HK-2 (cell line): ENCODE results near the gene FLT3.
A peak's percentile ranks its signal among the peaks of the same experiment; 100 is the strongest.
"Not testable (repeated sequence)": the region's sequence is repeated elsewhere in the genome, so short reads cannot be mapped to it uniquely, and the experiment has no call there.

ENCODE experiments used
- DNase-seq: peaks from one replicate; pipeline ENCODE4 v3.0.0-alpha.2; 2018; ENCODE audit not compliant: unreplicated experiment

The FLT3 gene

DNA sequence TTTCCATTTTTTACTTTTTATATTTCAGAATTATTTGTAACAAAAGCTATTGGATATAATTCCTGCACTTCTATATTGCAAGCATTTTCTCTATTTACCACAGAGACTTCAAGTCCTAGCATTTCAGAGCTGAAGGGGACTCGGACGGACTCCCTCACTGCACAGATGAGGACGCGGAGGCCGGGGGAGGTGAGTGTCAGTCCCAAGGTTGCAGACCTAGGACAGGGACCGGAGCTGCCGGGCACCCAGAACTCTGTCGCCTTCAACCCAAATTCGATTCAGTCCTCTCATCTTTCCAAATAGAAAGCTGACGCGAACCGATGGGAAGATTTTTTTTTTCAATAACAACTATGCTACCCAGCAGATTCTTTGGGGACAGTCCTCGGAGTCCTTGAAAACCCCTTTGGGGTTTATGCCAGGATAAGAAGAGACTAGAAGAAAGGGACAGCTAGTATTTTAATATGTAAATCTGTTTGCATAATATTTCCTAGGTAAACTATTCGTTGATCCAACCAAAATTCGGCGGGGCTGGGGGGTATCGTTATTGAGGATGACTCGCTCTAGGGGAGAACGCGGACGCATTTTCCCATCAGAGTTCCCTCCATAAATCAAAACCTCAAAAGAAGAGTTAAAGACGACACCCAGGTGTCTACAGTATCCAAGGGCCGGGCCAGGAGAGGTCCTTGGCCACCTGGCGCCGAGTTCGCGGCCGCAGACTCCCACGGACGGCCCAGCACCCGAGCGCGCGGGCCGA lies 803 bp downstream of the FLT3 start:
- no peak for DNase-seq

DNA sequence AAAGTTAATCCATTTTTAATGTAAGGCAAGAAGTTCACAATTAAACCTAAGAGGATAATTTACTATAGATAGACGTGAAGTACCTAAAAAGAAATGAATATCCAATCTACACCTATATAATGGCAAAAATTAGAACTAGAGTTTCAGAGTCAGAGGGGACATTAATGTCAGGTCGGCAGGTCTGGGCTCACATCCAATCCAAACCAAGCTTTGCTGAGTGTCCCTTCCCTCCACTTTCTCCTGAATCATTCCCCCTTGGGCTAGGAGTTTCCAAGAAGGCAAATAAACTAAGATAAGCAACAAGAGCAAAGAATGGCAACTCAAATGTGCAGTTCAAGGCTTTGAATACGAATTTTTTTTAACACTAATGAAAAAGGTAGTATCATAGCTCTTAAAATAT lies 2.9 kb downstream of the FLT3 start:
- DNase-seq, result no peak

DNA sequence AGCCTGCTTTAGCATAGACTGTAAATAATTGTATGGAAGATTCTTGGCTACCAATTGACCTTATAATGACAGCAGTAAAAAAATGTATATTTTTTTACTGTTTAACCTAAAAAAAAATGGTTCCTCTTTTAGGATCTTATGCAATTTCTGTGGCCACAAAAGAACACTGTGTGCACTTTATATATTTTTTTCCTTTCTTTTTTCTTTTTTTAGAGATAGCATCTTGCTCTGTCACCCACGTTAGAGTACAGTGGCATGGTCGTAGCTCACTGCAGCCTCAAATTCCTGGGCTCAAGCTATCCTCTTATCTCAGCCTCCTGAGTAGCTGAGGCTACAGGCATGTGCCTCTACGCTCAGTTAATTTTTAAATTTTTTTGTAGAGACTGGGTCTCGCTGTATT lies 6.1 kb downstream of the FLT3 start:
- DNase-seq, result no peak

DNA sequence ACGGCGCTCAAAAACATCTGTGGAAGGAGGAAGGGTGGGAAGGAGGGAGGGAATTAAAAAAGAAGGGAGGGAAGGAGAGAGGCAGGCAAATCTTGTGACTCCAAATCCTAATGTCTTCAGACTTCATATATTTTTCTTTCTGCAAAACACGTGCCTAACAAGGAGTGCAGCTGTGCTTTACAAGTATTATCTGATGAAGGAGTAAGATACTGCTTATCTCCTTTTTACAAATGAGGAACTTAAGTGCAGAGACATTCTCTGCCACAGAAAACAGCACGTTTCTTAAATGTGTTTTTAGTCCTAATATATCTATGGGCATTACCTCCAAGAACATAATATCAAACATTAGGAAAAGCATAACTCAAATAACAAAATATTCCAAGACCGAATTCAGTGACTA lies 6.5 kb downstream of the FLT3 start:
- no peak for DNase-seq

DNA sequence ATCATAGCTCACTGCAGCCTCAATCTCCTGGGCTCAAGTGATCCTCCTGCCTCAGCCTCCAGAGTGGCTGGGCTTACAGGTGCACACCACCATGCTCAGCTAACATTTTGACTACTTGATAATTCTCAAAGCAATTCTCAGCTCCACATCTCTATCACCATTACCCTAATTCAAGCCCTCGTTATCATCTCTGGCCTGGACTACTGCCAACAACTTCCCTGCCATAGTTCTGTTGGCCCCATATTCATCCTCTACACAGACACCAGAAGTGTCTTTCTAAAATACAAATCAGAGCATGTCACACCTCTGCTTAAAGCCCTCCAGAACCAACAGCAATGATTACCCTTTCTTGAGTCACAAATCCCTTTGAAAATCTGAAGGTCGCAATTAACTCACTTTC lies 7.9 kb downstream of the FLT3 start:
- DNase-seq, result no peak

DNA sequence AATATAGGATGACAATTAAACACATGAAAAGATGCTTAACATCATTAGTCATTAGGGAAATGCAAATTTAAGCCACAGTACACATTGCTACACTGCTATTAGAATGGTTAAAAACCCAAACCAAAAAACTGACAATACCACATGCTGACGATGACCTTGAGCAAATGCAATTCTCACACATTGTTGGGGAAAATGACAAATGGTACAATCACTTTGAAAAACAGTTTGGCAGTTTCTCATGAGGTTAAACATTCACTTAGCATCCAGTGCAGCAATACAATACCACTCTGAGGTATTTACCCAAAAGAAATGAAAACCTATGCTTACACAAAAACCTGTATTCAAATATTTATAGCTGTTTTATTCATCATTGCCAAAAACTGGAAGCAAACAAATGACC lies 11.3 kb downstream of the FLT3 start:
- no peak for DNase-seq

DNA sequence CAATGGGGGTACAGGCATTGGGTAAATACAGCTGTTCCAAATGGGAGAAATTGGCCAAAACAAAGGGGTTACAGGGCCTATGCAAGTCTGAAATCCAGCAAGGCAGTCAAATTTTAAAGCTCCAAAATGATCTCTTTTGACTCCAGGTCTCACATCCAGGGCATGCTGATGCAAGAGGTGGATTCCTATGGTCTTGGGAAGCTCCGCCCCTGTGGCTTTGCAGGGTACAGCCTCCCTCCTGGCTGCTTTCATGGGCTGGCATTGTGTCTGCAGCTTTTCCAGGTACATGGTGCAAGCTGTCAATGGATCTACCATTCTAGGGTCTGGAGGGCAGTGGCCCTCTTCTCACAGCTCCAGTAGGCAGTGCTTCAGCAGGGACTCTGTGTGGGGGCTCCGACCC lies 22.6 kb downstream of the FLT3 start:
- DNase-seq, result not testable (repeated sequence)

DNA sequence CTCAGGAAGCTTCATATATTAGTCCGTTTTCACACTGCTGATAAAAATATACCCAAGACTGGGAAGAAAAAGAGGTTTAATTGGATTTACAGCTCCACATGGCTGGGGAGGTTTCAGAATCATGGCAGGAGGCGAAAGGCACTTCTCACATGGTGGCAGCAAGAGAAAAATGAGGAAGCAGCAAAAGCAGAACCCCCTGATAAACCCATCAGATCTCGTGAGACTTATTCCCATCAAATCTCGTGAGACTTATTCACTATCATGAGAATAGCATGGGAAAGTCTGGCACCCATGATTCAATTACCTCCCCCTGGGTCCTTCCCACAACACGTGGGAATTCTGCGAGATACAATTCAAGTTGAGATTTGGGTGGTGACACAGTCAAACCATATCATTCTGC lies 23.1 kb downstream of the FLT3 start:
- DNase-seq, result no peak

DNA sequence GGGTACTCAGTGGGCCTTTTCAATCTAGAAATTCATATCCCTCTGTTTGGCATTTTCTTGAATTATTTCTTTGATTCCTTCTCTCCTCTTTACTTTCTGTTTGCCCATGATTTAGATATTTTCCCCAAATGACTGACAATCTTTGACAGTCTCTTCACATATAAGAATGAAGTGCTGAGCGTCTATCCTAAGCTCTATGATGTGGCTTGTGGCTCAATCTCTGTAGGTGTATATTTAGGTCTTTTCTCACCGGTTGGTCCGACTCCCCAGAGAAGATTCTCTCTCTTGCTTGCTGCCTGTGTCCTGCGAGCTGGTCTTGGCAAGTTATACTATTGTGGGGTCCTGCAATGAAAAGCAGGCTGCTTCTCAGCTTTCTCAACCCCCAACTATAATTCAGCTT lies 29.0 kb downstream of the FLT3 start:
- no peak for DNase-seq

DNA sequence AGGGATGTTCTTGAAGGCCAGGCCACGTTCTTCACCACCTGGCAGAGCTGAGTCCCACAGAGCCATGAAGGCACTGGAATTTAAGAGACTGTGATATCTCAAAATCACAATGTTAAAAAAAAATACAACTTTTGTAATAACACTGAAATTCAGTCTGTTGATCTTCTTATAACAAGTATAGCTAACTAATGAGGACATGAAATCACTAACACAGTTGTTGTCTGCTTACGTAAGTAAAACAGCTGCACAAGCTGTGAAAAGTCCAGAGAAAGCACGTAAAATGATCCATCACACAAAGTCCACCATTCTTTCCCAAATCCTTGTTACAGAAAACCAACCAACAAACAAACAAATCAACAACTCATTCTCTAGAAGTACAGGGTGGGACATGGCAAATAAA lies 32.9 kb downstream of the FLT3 start:
- no peak for DNase-seq

DNA sequence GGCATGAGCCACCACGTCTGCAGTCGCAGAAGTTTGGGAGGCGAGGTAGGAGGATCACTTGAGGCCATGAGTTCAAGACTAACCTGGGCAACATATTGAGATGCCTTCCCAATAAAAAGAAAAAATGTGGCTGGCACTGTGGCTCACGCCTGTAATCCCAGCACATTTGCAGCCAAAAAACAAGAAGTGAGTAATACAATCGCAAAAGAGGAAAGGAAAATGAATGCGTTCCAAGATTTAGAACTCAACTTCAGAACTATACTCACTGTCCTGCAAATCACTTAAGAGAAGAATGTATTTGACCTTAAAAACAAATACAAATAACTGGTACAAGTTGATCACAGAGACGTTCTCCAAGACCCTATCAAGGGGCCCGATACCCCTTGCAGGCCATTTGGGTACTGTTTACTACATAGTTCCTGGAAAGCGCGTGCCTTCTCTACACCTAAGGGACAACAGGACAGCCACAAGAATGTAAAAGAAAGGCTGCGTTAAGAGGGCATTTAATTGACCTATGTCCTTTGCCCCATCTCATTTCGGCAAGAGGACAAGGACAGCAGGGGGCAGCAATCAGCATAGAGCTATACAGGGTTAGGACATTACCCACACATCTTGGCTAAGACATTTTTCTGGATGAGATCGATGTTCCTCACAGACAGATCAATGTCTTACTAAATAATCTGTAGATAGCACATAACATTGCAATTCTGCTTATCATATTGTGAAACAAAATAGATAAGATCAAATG lies 41.3 kb downstream of the FLT3 start:
- DNase-seq, result peak; percentile 2

DNA sequence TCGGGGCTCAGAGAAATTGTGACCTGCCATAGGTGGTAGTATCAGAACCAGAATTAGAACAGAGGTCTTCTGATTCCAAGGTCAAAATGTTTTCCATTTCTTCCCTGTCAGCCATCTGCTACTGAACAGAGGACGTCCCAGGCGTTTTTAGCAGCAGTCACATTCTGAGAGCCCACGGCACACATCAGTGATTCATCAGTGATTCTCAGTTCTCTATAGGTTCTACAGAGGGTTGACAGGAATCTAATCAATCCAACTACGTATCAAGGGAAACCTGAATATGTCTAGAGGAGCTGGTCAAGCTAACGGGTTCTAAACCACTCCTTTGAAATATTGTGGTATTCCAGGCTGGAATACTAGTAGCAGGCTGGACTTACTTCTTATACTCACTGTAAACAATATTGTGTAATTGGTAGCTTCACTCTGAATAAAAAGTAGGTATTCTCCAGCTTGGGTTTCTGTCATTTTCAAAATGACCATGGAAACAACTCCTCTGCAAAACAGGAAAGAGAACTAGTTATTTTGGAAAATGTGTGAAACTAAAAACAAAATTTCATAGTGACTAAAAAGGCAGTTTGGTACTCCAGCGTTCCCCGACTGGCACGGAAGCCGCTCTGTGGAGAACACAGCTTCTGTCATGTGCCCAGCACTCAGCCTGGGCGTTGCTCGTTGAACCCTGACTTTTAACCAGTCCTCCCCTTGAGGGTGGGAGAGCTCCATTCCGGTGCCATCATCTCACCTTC lies 43.2 kb downstream of the FLT3 start:
- DNase-seq, result no peak

DNA sequence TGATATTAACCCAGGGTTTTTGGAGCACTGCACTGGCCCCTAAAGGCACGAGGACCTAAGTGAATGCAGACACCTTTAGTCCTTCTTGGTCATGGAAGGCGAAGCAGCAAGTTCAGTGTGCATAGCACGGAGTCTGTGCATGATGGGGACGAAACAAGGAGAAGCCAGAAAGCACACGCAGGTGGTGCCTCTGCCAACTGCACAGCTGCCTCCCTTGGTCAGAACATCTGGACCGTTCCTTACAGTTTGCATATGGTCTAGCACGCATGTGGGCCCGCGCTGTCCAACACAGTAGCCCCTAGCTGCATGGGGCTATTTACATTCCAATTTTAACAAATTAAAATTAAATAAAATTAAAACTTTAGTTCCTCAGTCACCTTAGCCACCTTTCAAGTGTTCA lies 44.0 kb downstream of the FLT3 start:
- DNase-seq, result no peak

DNA sequence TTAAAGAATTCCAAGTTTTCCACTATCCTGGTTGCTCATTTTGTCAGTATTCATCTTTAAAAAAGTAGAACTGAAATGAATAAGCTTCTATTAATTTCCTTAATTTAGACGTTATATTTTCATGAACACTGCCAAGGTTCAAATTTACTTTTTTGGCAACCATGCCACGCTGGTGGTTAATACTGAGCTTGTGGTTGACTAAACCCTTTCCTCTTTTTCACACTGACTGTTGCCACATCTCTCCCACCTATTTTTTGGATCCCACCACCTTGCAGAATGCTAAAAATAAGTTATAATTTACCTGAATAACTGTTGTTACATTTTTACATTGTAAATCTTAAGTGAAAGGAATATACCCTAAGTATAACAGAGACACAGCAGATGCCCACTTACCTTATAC lies 45.0 kb downstream of the FLT3 start:
- DNase-seq, result no peak

DNA sequence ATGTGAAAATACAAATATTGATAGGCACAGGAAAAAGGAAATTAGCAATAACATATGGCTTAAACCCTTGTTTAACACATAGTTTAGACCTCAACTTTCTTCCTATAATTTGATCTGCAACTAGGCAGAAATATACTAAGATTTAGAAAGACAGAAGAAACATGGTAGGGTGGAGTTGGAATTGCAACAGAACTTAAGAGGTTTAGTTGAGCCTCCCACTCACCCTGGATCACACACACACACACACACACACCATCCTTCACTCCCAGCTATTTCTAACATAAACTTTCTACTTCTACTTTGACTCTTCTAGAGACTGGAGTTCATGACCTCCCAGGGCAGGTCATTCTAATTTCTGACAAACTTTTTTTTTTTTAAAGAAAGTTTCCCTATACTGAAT lies 47.4 kb downstream of the FLT3 start:
- DNase-seq, result no peak

DNA sequence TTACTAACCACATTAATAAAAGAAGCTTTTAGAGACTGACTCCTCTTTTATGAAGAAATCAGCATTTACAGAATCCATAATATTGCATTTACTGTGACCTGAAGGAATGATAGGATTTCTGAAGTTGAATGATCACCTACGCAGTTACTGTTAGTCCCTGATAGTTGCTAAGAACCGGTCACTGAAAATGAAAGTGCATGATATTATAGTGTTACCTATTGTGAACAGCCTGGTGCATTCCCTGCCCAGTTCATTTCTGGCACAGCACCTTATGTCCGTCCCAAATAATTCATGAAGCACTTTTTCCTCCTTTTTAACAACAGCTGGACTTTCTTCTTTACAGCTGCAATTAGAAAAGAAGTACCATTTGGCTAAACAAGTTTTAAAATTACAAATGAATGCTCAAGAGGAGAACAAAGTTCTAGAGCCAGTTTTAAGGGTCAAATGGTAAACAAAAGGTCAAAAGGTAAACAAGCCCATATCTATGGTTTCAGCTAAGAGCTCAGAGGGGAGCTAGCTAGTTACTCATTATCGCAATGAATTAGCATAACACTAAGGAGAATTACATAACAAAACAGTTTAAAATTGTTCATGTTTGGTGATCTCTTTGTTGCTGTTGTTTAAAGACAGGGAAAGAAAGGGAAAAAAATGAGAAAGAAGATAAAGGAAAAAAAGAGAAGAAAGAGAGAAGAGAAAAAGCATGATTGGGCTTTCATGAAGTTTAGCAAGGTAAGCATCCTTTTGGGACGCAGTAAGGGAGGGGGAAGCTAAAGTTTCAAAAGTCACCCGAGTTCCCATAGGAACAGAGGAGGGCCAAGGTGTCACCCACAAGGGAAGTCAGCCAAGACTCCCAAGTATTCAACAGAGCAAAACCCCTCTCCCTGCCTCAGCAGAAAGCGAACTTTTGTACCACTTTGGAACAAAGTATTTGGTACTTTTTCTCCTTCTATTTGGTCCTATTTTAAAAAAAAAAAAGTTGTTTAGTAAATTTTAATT lies 50.2 kb downstream of the FLT3 start:
- DNase-seq, result no peak

DNA sequence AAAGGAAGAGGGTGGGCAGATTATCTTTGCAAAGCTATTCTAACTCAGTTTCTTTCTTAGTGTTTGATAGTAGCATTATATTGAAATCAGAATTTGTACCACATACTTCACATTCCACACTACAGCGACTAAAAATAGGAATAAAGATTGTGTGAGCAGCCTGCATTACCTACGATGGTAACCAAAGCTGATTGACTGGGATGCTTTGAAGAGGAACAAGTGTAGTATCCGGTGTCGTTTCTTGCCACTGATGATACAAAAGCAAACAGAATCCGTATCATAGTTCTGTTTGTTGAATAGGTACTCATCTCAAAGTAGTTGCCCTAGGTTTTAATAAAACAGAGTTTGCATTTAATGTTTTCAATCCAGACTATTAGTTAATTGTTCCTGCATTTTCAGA lies 51.2 kb downstream of the FLT3 start:
- DNase-seq, result no peak

DNA sequence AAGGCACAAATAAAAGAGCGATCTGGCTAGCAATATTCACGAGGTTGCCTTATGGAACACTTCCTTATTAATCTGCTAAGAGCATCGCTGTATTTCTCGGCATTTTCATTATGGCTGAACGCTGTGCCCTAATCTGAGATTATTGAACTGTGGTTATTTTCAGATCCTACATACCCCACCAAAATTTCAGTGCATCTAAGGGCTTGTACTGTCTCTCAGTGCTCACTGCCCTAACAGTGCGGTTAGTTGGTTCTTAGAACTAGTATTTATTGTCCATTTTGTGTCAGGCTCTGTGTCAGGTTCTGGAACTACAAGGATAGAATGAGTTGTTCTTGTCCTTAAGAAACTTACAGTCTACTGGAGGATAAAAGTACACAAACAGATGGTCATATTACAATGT lies 51.6 kb downstream of the FLT3 start:
- DNase-seq, result no peak

DNA sequence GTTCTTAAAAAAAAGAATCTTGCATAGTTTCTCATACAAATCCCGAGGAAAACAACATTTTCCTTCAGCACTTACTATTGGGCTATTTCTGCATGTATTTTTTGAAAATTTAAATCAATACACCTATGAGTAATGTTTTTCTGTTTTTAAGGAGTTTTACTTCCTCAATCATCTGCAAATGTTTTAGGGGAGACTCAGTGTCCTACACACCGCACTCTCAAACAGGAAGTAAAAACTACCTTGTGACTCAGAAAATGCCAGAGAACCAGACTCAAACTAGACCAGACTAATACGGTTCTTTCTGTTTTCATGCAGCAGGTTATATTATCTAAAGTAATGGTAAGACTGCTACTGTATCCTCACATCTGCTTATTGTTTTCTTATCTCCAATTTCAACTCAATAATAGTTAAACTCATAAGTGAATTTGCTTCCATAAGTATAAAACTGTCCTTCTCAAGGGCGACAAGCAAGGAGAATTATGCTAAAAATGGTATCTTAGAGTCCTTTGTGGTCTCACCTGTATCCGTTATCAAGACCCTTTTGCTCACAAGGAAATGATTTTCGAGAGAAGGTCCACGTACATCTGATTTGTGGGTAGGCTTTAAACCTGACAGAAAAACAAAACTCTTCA lies 52.5 kb downstream of the FLT3 start:
- no peak for DNase-seq

DNA sequence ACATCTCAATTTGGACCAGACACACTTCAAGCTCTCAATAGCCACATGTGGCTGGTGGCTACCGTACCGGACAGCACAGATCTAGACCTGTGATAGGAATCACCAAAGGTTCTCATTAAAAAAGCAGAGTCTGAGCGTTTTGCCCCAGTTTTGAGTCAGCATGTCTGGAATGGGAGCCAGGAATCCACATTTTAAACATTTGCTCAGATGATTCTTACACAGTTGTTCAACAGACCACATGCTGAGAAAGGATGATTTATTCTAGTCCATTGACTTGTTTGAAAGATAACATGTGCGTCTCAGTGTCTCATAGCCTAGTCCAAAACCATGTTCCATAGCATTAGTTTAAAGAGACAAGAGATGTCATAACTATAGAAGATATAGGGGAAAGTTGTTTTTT lies 53.4 kb downstream of the FLT3 start:
- no peak for DNase-seq

DNA sequence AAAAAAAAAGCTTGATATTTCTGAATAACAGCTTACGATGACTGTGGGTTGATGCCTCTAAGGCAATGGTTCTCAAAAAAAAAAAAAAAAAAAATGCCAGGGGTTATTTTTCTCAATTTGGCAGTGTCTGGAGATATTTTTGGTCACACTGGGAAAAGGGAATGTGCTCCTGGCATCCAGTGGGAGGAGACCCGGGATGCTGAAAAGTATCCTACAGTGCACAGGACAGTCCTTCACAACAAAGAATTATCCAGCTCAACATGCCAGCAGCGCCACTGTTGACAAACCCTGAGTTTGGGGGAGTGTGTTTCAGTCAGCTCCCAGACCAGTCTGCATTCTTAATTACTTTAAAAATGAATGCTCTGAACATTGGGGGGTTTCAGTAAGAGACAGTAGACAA lies 54.5 kb downstream of the FLT3 start:
- DNase-seq, result no peak
